Smooth muscle cell (in vitro differentiated cells): ENCODE results near the gene HADHB. TPM values are rescaled to one million over a fixed set of nuclear protein-coding genes. Genes with fewer than 3 reads are reported as not detected.

Source experiments
- DNase-seq: peaks from one replicate; lab custom pipeline; 2025; ENCODE audit not compliant: unreplicated experiment; lab: John Stamatoyannopoulos, UW
- H2AFZ ChIP-seq: fragments of 200-600 bp; sonication (generic); 2 replicates; pipeline ENCODE4 v1.6.0; 2016; ENCODE audit warnings: antibody characterized with exemption, low read depth, mild to moderate bottlenecking
- H3F3A ChIP-seq: fragments of 200-600 bp; sonication (generic); 2 replicates; pipeline ENCODE4 v1.6.0; 2017; ENCODE audit warnings: antibody characterized with exemption, low read depth
- H3K27ac ChIP-seq: fragments of 200-600 bp; sonication (generic); 2 replicates; pipeline ENCODE4 v1.5.1; 2016; ENCODE audit warnings: low read depth, mild to moderate bottlenecking
- H3K27me3 ChIP-seq: fragments of 200-600 bp; sonication (generic); 2 replicates; pipeline ENCODE4 v1.6.1; 2016; ENCODE audit warnings: low read depth, mild to moderate bottlenecking
- H3K36me3 ChIP-seq: fragments of 200-600 bp; sonication (generic); 2 replicates; pipeline ENCODE4 v1.5.1; 2016; ENCODE audit warnings: low read depth
- H3K4me1 ChIP-seq: fragments of 200-600 bp; sonication (generic); 2 replicates; pipeline ENCODE4 v1.5.1; 2016; ENCODE audit warnings: low read depth
- H3K4me2 ChIP-seq: fragments of 200-600 bp; sonication (generic); 2 replicates; pipeline ENCODE4 v1.6.0; 2016; ENCODE audit warnings: mild to moderate bottlenecking
- H3K4me3 ChIP-seq: fragments of 200-600 bp; sonication (generic); 2 replicates; pipeline ENCODE4 v1.5.1; 2016; ENCODE audit warnings: mild to moderate bottlenecking
- H3K79me2 ChIP-seq: fragments of 200-600 bp; sonication (generic); 2 replicates; pipeline ENCODE4 v1.6.0; 2016; ENCODE audit warnings: low read depth, mild to moderate bottlenecking
- H3K9ac ChIP-seq: fragments of 200-600 bp; sonication (generic); 2 replicates; pipeline ENCODE4 v1.6.0; 2016; ENCODE audit warnings: low read depth
- H3K9me3 ChIP-seq: fragments of 200-600 bp; sonication (generic); replicated peaks from 2 replicates; pipeline ENCODE4 v1.5.1; 2016; ENCODE audit warnings: low read depth
- H4K20me1 ChIP-seq: fragments of 200-600 bp; sonication (generic); 2 replicates; pipeline ENCODE4 v1.6.0; 2016; ENCODE audit warnings: low read depth
- WGBS: methylation state at CpG from one replicate; pipeline ENCODE4 v1.1.7; 2016; ENCODE audit warnings: low lambda C conversion rate; 5-methylcytosine and 5-hydroxymethylcytosine counted together
- polyA plus RNA-seq: library from polyadenylated mRNA; unstranded; fragments of >200 nt; fragmentation: Nextera tagmentation; extraction: Ambion mirVana; gene quantifications from 2 replicates; pipeline ENCODE4 v1.2.1, GENCODE V29; 2016
- total RNA-seq: library from RNA; depleted of rRNA; stranded (reverse); fragments of >200 nt; gene quantifications from 2 replicates; pipeline ENCODE4 v1.2.3, GENCODE V29; 2014
- TF ChIP-seq, protein P1 (sequence below): fragments of 200-600 bp; sonication (generic); IDR thresholded peaks from 2 replicates; pipeline ENCODE4 v1.5.1; 2017; ENCODE audit warnings: borderline replicate concordance, mild to moderate bottlenecking, antibody characterized with exemption; ENCODE audit not compliant: insufficient read depth, poor library complexity, severe bottlenecking

HADHB gene
- total and polyA plus RNA-seq, 2 experiments from 2014 or later, result 70.8 to 96.1 TPM

DNA sequence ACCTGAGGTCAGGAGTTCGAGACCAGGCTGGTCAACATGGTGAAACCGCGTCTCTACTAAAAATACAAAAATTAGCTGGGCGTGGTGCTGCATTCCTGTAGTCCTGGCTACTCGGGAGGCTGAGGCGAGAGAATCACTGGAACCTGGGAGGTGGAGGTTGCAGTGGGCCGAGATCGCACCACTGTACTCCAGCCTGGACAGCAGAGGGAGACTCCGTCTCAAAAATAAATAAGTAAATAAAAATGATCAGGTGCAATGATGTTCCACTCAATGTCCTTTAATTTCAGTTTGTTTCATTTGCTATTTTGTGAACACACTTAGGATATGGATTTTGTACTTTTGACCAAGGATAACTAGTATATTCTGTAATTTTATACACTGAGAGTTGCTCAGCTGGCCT, 9.7 kb upstream of the HADHB start:
- Histone ChIP-seq H3F3A (no peaks in the 10 kb centered on the region), H3K4me3 (no peak overlapping the region), H3K27me3 (no peaks in the 10 kb centered on the region), H3K9me3 (no peaks in the 10 kb centered on the region), H4K20me1 (peaks cover 23% of the 10 kb centered on the region), H2AFZ (no peak overlapping the region), H3K4me1 (no peaks in the 10 kb centered on the region), H3K9ac (no peak overlapping the region), H3K27ac (no peak overlapping the region), H3K4me2 (no peak overlapping the region), H3K36me3 (peaks cover 41% of the 10 kb centered on the region), H3K79me2 (peaks cover 12% of the 10 kb centered on the region)
- WGBS, result 96% methylated on average over 9 of the region's 9 CpGs
- TF ChIP-seq, protein P1, sequence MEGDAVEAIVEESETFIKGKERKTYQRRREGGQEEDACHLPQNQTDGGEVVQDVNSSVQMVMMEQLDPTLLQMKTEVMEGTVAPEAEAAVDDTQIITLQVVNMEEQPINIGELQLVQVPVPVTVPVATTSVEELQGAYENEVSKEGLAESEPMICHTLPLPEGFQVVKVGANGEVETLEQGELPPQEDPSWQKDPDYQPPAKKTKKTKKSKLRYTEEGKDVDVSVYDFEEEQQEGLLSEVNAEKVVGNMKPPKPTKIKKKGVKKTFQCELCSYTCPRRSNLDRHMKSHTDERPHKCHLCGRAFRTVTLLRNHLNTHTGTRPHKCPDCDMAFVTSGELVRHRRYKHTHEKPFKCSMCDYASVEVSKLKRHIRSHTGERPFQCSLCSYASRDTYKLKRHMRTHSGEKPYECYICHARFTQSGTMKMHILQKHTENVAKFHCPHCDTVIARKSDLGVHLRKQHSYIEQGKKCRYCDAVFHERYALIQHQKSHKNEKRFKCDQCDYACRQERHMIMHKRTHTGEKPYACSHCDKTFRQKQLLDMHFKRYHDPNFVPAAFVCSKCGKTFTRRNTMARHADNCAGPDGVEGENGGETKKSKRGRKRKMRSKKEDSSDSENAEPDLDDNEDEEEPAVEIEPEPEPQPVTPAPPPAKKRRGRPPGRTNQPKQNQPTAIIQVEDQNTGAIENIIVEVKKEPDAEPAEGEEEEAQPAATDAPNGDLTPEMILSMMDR, result peak; percentile 23
- DNase-seq, result no peak

DNA sequence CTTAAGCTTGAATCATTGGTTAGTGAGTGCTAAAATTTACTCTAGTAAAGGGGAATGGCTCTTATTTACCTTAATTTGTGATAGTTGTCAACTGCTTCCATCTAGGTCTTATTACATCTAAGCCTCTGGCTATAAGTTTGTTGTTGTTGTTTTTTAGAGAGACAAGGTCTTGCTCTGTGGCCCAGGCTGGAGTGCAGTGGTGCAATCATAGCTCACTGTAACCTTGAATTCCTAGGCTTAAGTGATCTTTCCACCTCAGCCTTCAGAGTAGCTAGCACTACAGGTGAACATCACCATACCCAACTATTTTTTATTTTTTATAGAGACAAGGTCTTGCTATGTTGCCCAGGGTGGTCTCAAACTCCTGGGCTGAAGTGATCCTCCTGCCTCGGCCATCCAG, 6.9 kb upstream of the HADHB start:
- TF ChIP-seq, protein P1, result no peak
- DNase-seq, result no peak
- no peak overlapping the region for H3K4me2 ChIP-seq
- H2AFZ ChIP-seq, result no peak overlapping the region
- H3K9me3 ChIP-seq, result no peaks in the 10 kb centered on the region
- no peaks in the 10 kb centered on the region for H3F3A ChIP-seq
- WGBS, result 93% methylated on average over 1 of the region's 1 CpG
- H3K4me3 ChIP-seq, result no peak overlapping the region
- H4K20me1 ChIP-seq, result peaks cover 47% of the 10 kb centered on the region
- H3K36me3 ChIP-seq, result peaks cover 17% of the 10 kb centered on the region
- H3K4me1 ChIP-seq, result no peaks in the 10 kb centered on the region
- H3K79me2 ChIP-seq, result peaks cover 40% of the 10 kb centered on the region
- H3K27ac ChIP-seq, result no peak overlapping the region
- H3K27me3 ChIP-seq, result no peaks in the 10 kb centered on the region
- H3K9ac ChIP-seq, result no peak overlapping the region

- Histone ChIP-seq H3K27ac (no peak overlapping the region), H3K27me3 (no peaks in the 10 kb centered on the region), H3K36me3 (peaks cover 13% of the 10 kb centered on the region), H3K4me3 (no peak overlapping the region), H4K20me1 (peaks cover 47% of the 10 kb centered on the region), H3K79me2 (peaks cover 45% of the 10 kb centered on the region), H3K4me1 (no peaks in the 10 kb centered on the region), H3F3A (no peaks in the 10 kb centered on the region), H3K9ac (no peak overlapping the region), H2AFZ (no peak overlapping the region), H3K9me3 (no peaks in the 10 kb centered on the region), H3K4me2 (no peak overlapping the region)
- 97% methylated on average over 4 of the region's 4 CpGs for WGBS
- TF ChIP-seq, protein P1, result no peak
- no peak for DNase-seq
Observed at GRCh38 chr2:26238311-26238958, 6.3 kb upstream of the HADHB start.

DNA sequence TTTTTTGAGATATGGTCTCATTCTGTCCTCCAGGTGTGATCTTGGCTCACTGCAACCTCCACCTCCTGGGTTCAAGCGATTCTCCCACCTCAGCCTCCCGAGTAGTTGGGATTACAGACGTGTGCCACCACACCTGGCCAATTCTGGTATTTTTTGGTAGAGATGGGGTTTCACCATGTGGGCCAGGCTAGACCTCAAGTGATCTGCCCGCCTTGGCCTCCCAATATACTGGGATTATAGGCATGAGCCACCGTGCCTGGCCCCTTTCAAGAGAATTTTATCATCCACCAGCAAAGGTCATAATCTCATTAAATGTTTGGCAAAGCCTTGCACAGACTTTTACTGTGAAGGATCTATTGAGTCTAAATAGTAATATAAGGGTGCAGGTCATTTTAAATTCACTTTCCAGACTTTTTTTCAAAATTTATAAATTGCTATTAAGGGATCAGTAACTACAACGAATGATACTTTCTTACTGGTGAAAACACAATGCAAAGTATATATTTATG, 2.8 kb upstream of the HADHB start:
- 81% methylated on average over 6 of the region's 6 CpGs for WGBS
- peaks cover 8% of the 10 kb centered on the region for H3F3A ChIP-seq
- no peaks in the 10 kb centered on the region for H3K36me3 ChIP-seq
- TF ChIP-seq, protein P1, result no peak
- no peaks in the 10 kb centered on the region for H3K9me3 ChIP-seq
- peaks cover 64% of the 10 kb centered on the region for H4K20me1 ChIP-seq
- no peak overlapping the region for H3K27ac ChIP-seq
- no peak overlapping the region for H3K9ac ChIP-seq
- peaks cover 8% of the 10 kb centered on the region for H3K4me1 ChIP-seq
- H3K4me3 ChIP-seq, result peak overlapping the region; percentile 89
- peak overlapping the region; percentile 98 for H3K4me2 ChIP-seq
- DNase-seq, result no peak
- H2AFZ ChIP-seq, result no peak overlapping the region
- peaks cover 75% of the 10 kb centered on the region for H3K79me2 ChIP-seq
- H3K27me3 ChIP-seq, result no peaks in the 10 kb centered on the region
